Fibroblast of the conjunctiva (primary cell): ENCODE data around the gene NEUROG1.
A peak's percentile ranks its signal among the peaks of the same experiment; 100 is the strongest.

Experiments used
- DNase-seq: peaks from one replicate; pipeline ENCODE4 v3.0.0-alpha.2; 2010; ENCODE audit warnings: low read depth

NEUROG1 gene

GRCh38 chr5:135564331-135564730 lies 28.6 kb upstream of the NEUROG1 start:
- DNase-seq, result no peak

GRCh38 chr5:135561266-135561665 lies 25.5 kb upstream of the NEUROG1 start:
- DNase-seq, result no peak

- peak; percentile 55 for DNase-seq
These were observed 25.1 kb upstream of the NEUROG1 start for GRCh38 chr5:135560858-135561257.

- no peak for DNase-seq
These were observed 23.6 kb upstream of the NEUROG1 start for GRCh38 chr5:135559354-135559753.

- DNase-seq, result no peak
These were observed 21.5 kb upstream of the NEUROG1 start for GRCh38 chr5:135557076-135557838.

- no peak for DNase-seq
These were observed 20.9 kb upstream of the NEUROG1 start for GRCh38 chr5:135556620-135557019.

GRCh38 chr5:135555530-135555929 lies 19.8 kb upstream of the NEUROG1 start:
- no peak for DNase-seq

GRCh38 chr5:135553688-135554462 lies 18.1 kb upstream of the NEUROG1 start:
- no peak for DNase-seq

- peak; percentile 60 for DNase-seq
These were observed 16.1 kb upstream of the NEUROG1 start for GRCh38 chr5:135551593-135552447.

- no peak for DNase-seq
These were observed 13.6 kb upstream of the NEUROG1 start for GRCh38 chr5:135549413-135549812.

GRCh38 chr5:135547590-135548254 lies 12.0 kb upstream of the NEUROG1 start:
- DNase-seq, result no peak

- DNase-seq, result no peak
These were observed 11.1 kb upstream of the NEUROG1 start for GRCh38 chr5:135546912-135547311.

- no peak for DNase-seq
These were observed 10.3 kb upstream of the NEUROG1 start for GRCh38 chr5:135546101-135546500.

- DNase-seq, result no peak
These were observed 9.3 kb upstream of the NEUROG1 start for GRCh38 chr5:135545099-135545498.

GRCh38 chr5:135543485-135544304 lies 7.9 kb upstream of the NEUROG1 start:
- DNase-seq, result no peak

- no peak for DNase-seq
These were observed 7.3 kb upstream of the NEUROG1 start for GRCh38 chr5:135543001-135543484.

- no peak for DNase-seq
These were observed 6.2 kb upstream of the NEUROG1 start for GRCh38 chr5:135541807-135542502.

GRCh38 chr5:135539430-135540005 lies 3.8 kb upstream of the NEUROG1 start:
- DNase-seq, result no peak

- no peak for DNase-seq
These were observed 2.5 kb upstream of the NEUROG1 start for GRCh38 chr5:135538261-135538660.

GRCh38 chr5:135537745-135538144 lies 2.0 kb upstream of the NEUROG1 start:
- no peak for DNase-seq
